K562 (cell line): Measurements from ENCODE around the gene NMRAL1. TPM values are rescaled to one million over a fixed set of nuclear protein-coding genes. Genes with fewer than 3 reads are reported as not detected.
A peak's percentile ranks its signal among the peaks of the same experiment; 100 is the strongest.

Experiments used
- CBFA2T3 ChIP-seq: fragments of 450-650 bp; IDR thresholded peaks from 2 replicates; pipeline ENCODE4 v1.6.1; 2017
- DEAF1 ChIP-seq: fragments of 450-650 bp; formaldehyde crosslinking; IDR thresholded peaks from 2 replicates; pipeline ENCODE4 v1.4.0; 2020; ENCODE audit warnings: mild to moderate bottlenecking, moderate library complexity
- HCFC1 ChIP-seq: IDR thresholded peaks from 2 replicates; pipeline ENCODE4 v1.6.1; 2012; ENCODE audit warnings: low read depth, low read length, improper control_type of control experiment
- MIER1 ChIP-seq: fragments of 450-650 bp; IDR thresholded peaks from 2 replicates; pipeline ENCODE4 v1.6.1; 2016; ENCODE audit warnings: antibody characterized with exemption, mild to moderate bottlenecking, low read depth
- NCOR1 ChIP-seq: fragments of 450-650 bp; IDR thresholded peaks from 2 replicates; pipeline ENCODE4 v1.6.1; 2016; ENCODE audit warnings: mild to moderate bottlenecking, moderate library complexity
- NFXL1 ChIP-seq: fragments of 450-650 bp; formaldehyde crosslinking; IDR thresholded peaks from 2 replicates; pipeline ENCODE4 v1.4.0; 2021; ENCODE audit warnings: mild to moderate bottlenecking
- NUFIP1 ChIP-seq: fragments of 450-650 bp; IDR thresholded peaks from 2 replicates; pipeline ENCODE4 v1.6.1; 2018; ENCODE audit not compliant: partially characterized antibody
- PKNOX1 ChIP-seq: fragments of 450-650 bp; IDR thresholded peaks from 2 replicates; pipeline ENCODE4 v1.6.1; 2016
- PTBP1 ChIP-seq: fragments of 200-400 bp; formaldehyde crosslinking; IDR thresholded peaks from 2 replicates; pipeline ENCODE4 v1.6.1; 2017; ENCODE audit warnings: low read depth, low read length
- RREB1 ChIP-seq: fragments of 250-450 bp; sonication (Bioruptor Pico); IDR thresholded peaks from 2 replicates; pipeline ENCODE4 v1.4.0; 2020
- SAFB ChIP-seq: fragments of 200-400 bp; formaldehyde crosslinking; IDR thresholded peaks from 2 replicates; pipeline ENCODE4 v1.6.1; 2017; ENCODE audit warnings: low read depth, low read length, borderline replicate concordance
- SIRT6 ChIP-seq: IDR thresholded peaks from one replicate; pipeline ENCODE4 v1.6.1; 2012; ENCODE audit warnings: low read depth, mild to moderate bottlenecking, control low read depth, inconsistent platforms, low read length, moderate library complexity
- SRSF1 ChIP-seq: fragments of 200-400 bp; formaldehyde crosslinking; IDR thresholded peaks from 2 replicates; pipeline ENCODE4 v1.6.1; 2017; ENCODE audit warnings: mild to moderate bottlenecking, low read depth, low read length, moderate library complexity
- ZFP91 ChIP-seq: sonication (generic); formaldehyde crosslinking; IDR thresholded peaks from 2 replicates; pipeline ENCODE4 v1.8.0; 2022; ENCODE audit warnings: mild to moderate bottlenecking, missing genetic modification reagents
- ZNF3 ChIP-seq: fragments of 250-450 bp; sonication (Bioruptor Pico); IDR thresholded peaks from 2 replicates; pipeline ENCODE4 v1.5.0; 2021; ENCODE audit warnings: mild to moderate bottlenecking, moderate library complexity
- ZNF57 ChIP-seq: fragments of 450-650 bp; formaldehyde crosslinking; IDR thresholded peaks from 2 replicates; pipeline ENCODE4 v1.4.0; 2020; ENCODE audit warnings: mild to moderate bottlenecking, moderate library complexity
- polyA plus RNA-seq, 8 experiments: library from polyadenylated mRNA; depleted of rRNA in 4 of 8; stranded (reverse) in 5 of 8; unstranded in 3 of 8; fragments of >200 nt; fragmentation: Nextera tagmentation in 2 of 8; fragmentation: Illumina TruSeq in 1 of 8; extraction: Ambion mirVana in 2 of 8; extraction: Trizol in 1 of 8; gene quantifications; 2 replicates each; pipeline versions ENCODE4 v1.2.1 to v1.2.3, GENCODE V29; 2011 to 2014; ENCODE audit warnings: inconsistent platforms in 1 of 8, missing spikeins in 1 of 8
- total RNA-seq, 7 experiments: library from RNA; depleted of rRNA in 6 of 7; stranded (reverse); fragments of >200 nt in 6 of 7; fragmentation: Illumina TruSeq in 2 of 7; extraction: Trizol in 2 of 7; gene quantifications; 2 replicates each; pipeline versions ENCODE4 v1.2.1 to v1.2.3, GENCODE V29; 2011 to 2021; ENCODE audit warnings: low replicate concordance in 1 of 7

NMRAL1 gene
- total and polyA plus RNA-seq, 9 of the 15 experiments (the other 6 are each of a cell fraction or from before 2014, with no cell fraction given) = 6.3 to 116 (median 63.2) TPM

- TF ChIP-seq SRSF1 = no peak
- TF ChIP-seq DEAF1 (CRISPR knock-in tag) = no peak
- TF ChIP-seq PKNOX1 = no peak
- no peak for TF ChIP-seq CBFA2T3
- no peak for TF ChIP-seq MIER1
- peak; percentile 94 for TF ChIP-seq HCFC1
- no peak for TF ChIP-seq NCOR1
- no peak for TF ChIP-seq SIRT6
- TF ChIP-seq ZNF57 (CRISPR knock-in tag) = no peak
- no peak for TF ChIP-seq ZFP91
- no peak for TF ChIP-seq NUFIP1
- TF ChIP-seq SAFB = no peak
- no peak for TF ChIP-seq ZNF3
- no peak for TF ChIP-seq RREB1 (CRISPR knock-in tag)
- no peak for TF ChIP-seq NFXL1 (CRISPR knock-in tag)
- no peak for TF ChIP-seq PTBP1
Observed at GRCh38 chr16:4425378-4426020, 48.9 kb downstream of the NMRAL1 start, which contains the start of gene DNAJA3 (continued).
